Mesothelial cell of epicardium (in vitro differentiated cells): ENCODE measurements around the gene AKAP8L. TPM values are rescaled to one million over a fixed set of nuclear protein-coding genes. Genes with fewer than 3 reads are reported as not detected.

ENCODE experiments used
- DNase-seq, 2 experiments: peaks; one replicate each; pipeline ENCODE4 v3.0.0; 2021; ENCODE audit warnings: low spot score in 2 of 2; ENCODE audit not compliant: unreplicated experiment in 2 of 2
- H3K27ac Mint-ChIP-seq: 2 replicates; pipeline ENCODE4 v1.8.0; 2021; ENCODE audit warnings: mixed read lengths
- H3K27me3 Mint-ChIP-seq: 2 replicates; pipeline ENCODE4 v1.8.0; 2021; ENCODE audit warnings: low read depth, mixed read lengths
- H3K36me3 Mint-ChIP-seq: 2 replicates; pipeline ENCODE4 v1.8.0; 2021; ENCODE audit warnings: mixed read lengths
- H3K4me1 Mint-ChIP-seq: 2 replicates; pipeline ENCODE4 v1.8.0; 2021; ENCODE audit warnings: mixed read lengths
- H3K4me3 Mint-ChIP-seq: 2 replicates; pipeline ENCODE4 v1.8.0; 2021; ENCODE audit warnings: mild to moderate bottlenecking, moderate library complexity, mixed read lengths
- H3K9me3 Mint-ChIP-seq: 2 replicates; pipeline ENCODE4 v1.8.0; 2021; ENCODE audit warnings: mixed read lengths
- total RNA-seq: library from RNA; stranded (reverse); gene quantifications from 3 replicates; pipeline ENCODE4 v1.2.1, GENCODE V29; 2021
- TF ChIP-seq, protein P1 (sequence below): fragments of 200-600 bp; sonication (generic); IDR thresholded peaks from one replicate; pipeline ENCODE4 v1.5.0; 2021; ENCODE audit warnings: antibody characterized with exemption; ENCODE audit not compliant: unreplicated experiment

AKAP8L gene
- total RNA-seq, 1 donor from 2014 or later: 254 TPM

DNA sequence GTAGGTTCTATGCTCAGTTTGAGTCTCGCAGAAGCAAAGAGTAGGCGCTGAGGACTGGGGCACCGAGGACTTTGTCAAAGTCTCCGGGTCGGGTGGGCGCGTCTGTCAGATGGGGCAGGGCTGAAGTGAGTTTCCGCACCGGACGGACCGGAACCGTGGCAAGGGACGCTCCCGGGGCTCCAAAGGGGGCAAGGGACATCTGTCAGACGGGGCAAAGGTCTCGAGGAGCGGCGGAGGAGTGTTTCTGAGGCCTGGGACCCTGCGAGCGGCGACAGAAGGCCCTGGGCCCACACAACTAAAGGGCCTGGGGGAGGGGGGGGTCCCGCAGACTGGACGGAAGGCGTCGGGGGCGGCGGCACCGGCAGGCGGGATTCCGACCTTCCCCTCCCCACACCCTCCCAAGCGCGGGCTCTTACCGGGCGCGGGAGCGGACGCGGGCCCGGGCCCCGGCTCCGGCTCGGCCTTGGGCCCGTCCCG, 13.3 kb upstream of the AKAP8L start:
- H3K36me3 Mint-ChIP-seq: peaks cover 8% of the 10 kb centered on the region
- H3K4me1 Mint-ChIP-seq: peaks cover 21% of the 10 kb centered on the region
- peak overlapping the region; percentile 96 for H3K4me3 Mint-ChIP-seq
- DNase-seq: no peak
- no peaks in the 10 kb centered on the region for H3K27me3 Mint-ChIP-seq
- TF ChIP-seq, protein P1, sequence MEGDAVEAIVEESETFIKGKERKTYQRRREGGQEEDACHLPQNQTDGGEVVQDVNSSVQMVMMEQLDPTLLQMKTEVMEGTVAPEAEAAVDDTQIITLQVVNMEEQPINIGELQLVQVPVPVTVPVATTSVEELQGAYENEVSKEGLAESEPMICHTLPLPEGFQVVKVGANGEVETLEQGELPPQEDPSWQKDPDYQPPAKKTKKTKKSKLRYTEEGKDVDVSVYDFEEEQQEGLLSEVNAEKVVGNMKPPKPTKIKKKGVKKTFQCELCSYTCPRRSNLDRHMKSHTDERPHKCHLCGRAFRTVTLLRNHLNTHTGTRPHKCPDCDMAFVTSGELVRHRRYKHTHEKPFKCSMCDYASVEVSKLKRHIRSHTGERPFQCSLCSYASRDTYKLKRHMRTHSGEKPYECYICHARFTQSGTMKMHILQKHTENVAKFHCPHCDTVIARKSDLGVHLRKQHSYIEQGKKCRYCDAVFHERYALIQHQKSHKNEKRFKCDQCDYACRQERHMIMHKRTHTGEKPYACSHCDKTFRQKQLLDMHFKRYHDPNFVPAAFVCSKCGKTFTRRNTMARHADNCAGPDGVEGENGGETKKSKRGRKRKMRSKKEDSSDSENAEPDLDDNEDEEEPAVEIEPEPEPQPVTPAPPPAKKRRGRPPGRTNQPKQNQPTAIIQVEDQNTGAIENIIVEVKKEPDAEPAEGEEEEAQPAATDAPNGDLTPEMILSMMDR: no peak
- H3K27ac Mint-ChIP-seq: peak overlapping the region; percentile 98
- no peaks in the 10 kb centered on the region for H3K9me3 Mint-ChIP-seq

DNA sequence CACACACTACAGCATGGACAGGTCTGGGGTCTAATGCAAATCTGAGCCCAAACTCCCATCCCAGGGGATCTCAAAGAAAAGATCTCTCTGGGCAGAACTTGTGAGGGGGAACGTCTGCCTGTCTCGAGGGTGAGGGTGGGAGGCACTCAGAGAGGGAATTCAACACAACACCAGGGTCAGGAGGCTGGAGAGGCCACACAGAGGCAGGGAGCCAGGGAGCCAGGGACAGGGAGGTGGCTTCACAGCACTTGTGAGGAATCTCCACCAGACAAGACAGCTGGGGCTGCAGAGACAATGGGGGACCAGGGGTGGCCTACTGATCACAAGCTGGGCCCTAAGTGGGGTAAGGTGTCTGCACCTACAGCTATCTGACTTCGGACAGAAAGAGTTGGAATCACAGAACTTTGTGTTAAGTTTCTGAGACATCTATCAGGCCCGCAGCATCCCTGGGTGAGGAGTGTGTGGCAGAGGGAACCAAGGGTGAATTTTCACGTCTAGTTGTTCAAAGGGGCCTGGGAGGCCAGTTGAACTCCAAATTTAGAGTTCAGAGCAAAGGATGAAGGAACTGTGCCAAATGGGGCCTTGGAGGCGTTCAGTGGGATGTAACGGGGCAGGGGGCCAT, 12.7 kb upstream of the AKAP8L start:
- peaks cover 12% of the 10 kb centered on the region for H3K36me3 Mint-ChIP-seq

DNA sequence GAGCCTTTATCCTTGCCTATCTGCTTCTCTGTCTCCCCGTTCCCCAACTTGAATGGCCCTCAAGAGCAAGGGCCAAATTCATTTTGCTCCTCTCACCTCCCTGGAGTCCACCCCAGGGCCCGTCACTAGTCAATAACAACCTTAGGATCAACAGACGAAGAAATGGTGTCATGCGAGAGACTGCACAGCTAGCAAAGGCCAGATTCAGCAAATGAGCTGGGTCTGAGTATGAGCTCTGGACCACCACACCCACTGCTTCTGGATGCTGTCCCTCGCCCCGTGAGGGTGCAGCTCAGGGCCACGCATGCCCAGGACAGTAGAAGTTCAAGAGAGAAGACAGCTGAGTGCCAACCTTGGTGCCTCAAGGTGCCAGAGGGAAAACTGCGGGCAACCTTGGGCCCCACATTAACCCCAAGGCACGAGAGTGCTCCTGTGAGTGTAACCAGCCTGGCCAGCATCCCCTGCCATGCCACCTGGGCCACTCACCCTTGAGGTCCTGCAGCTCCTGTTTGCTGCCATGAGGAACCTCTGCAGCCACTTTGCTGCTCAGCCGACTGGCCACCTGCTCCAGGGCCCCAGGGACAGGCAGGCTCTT, 11.8 kb upstream of the AKAP8L start:
- H3K27me3 Mint-ChIP-seq: no peaks in the 10 kb centered on the region
- H3K4me3 Mint-ChIP-seq: peak overlapping the region; percentile 96
- H3K27ac Mint-ChIP-seq: no peak overlapping the region
- H3K9me3 Mint-ChIP-seq: peaks cover 3% of the 10 kb centered on the region
- H3K36me3 Mint-ChIP-seq: peaks cover 17% of the 10 kb centered on the region
- TF ChIP-seq, protein P1: no peak
- DNase-seq: no peak
- peaks cover 21% of the 10 kb centered on the region for H3K4me1 Mint-ChIP-seq

More for the DNA sequence above, 12.7 kb upstream of the AKAP8L start:
- Mint-ChIP-seq H3K4me1 (peaks cover 21% of the 10 kb centered on the region), H3K9me3 (peaks cover under 1% of the 10 kb centered on the region), H3K4me3 (peak overlapping the region; percentile 96), H3K27ac (peak overlapping the region; percentile 98), H3K27me3 (no peaks in the 10 kb centered on the region)
- no peak for DNase-seq
- TF ChIP-seq, protein P1: no peak

DNA sequence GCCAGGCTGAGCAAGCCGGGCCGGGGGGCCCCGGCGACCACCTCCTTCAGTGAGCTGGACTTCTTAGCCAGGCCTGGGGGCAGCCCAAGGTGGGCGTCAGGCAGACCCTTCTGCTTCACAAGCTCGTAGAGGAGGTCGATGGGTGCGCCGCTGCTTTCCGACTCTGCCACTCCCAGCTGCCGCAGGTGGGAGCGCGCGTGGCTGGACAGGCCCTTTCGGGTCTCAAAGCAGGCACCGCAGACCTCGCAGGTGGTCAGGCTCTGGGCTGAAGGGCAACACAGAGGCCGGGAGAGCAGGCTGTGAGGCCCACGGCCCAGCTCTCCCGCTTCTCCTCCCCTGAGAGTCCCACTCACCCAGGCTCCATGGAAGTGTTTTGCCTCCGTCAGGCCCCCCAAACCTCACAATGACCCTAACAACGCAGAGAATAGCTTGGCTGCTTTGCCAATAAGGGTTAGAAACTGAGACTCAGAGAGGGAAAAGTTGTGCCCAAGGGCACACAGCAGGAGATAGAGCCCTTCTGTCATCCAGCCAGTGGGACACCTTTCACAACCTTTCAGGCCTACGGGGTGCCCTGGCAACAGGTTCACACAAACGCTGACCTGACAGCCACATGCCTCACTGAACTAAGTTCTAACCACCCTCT, 11.2 kb upstream of the AKAP8L start:
- TF ChIP-seq, protein P1: no peak
- DNase-seq: no peak
- Mint-ChIP-seq H3K27ac (no peak overlapping the region), H3K4me1 (peaks cover 21% of the 10 kb centered on the region), H3K9me3 (peaks cover 3% of the 10 kb centered on the region), H3K4me3 (peak overlapping the region; percentile 96), H3K36me3 (peaks cover 19% of the 10 kb centered on the region), H3K27me3 (no peaks in the 10 kb centered on the region)

DNA sequence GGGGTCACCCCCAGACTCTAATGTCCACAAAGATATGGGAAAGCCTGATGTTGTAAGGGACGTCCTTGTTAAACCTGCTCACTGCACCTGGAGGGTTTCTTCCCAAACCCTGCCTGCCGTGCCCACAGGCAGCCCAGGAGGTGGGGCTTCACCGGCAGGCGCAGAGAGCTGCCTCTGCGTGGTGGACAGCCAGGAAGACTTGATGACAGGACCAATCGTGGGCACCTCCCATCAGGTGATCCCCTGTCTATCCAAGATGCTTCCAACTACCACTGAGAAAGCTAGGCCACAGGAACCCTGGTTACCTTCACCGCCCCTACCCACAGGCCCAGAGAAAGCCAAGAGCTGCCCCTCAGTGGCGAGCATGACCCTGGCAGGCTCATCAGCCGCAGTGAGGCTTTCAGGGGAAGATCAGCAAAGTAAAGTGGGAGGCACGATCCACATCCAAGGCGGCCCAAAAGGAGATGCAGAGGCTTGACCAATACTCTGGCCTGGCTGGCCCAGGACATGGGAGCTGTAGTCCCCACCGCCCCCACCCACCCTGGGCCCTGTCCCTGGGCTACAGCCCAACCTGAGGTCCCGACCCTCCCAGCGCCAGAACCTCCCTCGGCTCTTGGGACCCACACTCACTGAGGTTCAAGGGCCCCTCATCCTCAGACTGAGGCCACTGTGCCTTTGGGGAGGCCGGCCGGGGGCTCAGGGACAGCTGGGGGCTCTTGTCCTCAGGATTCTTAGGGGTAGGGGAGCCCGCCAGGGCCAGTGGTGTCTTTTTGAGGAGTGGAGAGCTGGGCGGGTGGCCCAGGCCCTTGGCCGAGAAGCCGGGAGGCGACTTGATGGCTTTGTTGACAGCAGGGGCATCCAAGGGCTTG, 10.4 kb upstream of the AKAP8L start:
- no peaks in the 10 kb centered on the region for H3K27me3 Mint-ChIP-seq
- H3K4me1 Mint-ChIP-seq: peaks cover 21% of the 10 kb centered on the region
- no peak overlapping the region for H3K4me3 Mint-ChIP-seq
- no peak for DNase-seq
- H3K9me3 Mint-ChIP-seq: peaks cover 3% of the 10 kb centered on the region
- TF ChIP-seq, protein P1: no peak
- H3K36me3 Mint-ChIP-seq: peaks cover 21% of the 10 kb centered on the region
- no peak overlapping the region for H3K27ac Mint-ChIP-seq
